Ishikawa (cell line): ENCODE results near the gene MOV10.

Experiments used
- CREB1 ChIP-seq: IDR thresholded peaks from 2 replicates; pipeline ENCODE4 v1.6.1; 2012; ENCODE audit warnings: low read depth
- EP300 ChIP-seq: IDR thresholded peaks from 2 replicates; pipeline ENCODE4 v1.6.1; 2012; ENCODE audit warnings: borderline replicate concordance
- FOXM1 ChIP-seq: IDR thresholded peaks from 2 replicates; pipeline ENCODE4 v1.6.1; 2012; ENCODE audit warnings: low read depth, borderline replicate concordance
- TAF1 ChIP-seq: IDR thresholded peaks from 2 replicates; pipeline ENCODE4 v1.6.1; 2012; ENCODE audit warnings: low read depth, mild to moderate bottlenecking
- YY1 ChIP-seq: IDR thresholded peaks from 2 replicates; pipeline ENCODE4 v1.6.1; 2012; ENCODE audit warnings: low read depth
- ZBTB7A ChIP-seq: IDR thresholded peaks from 2 replicates; pipeline ENCODE4 v1.6.1; 2012; ENCODE audit warnings: low read depth
- TF ChIP-seq, protein P1 (sequence below): IDR thresholded peaks from 2 replicates; pipeline ENCODE4 v1.6.1; 2012; ENCODE audit warnings: low read depth, mild to moderate bottlenecking
- TF ChIP-seq, protein P2 (sequence below): IDR thresholded peaks from 2 replicates; pipeline ENCODE4 v1.6.1; 2012

DNA sequence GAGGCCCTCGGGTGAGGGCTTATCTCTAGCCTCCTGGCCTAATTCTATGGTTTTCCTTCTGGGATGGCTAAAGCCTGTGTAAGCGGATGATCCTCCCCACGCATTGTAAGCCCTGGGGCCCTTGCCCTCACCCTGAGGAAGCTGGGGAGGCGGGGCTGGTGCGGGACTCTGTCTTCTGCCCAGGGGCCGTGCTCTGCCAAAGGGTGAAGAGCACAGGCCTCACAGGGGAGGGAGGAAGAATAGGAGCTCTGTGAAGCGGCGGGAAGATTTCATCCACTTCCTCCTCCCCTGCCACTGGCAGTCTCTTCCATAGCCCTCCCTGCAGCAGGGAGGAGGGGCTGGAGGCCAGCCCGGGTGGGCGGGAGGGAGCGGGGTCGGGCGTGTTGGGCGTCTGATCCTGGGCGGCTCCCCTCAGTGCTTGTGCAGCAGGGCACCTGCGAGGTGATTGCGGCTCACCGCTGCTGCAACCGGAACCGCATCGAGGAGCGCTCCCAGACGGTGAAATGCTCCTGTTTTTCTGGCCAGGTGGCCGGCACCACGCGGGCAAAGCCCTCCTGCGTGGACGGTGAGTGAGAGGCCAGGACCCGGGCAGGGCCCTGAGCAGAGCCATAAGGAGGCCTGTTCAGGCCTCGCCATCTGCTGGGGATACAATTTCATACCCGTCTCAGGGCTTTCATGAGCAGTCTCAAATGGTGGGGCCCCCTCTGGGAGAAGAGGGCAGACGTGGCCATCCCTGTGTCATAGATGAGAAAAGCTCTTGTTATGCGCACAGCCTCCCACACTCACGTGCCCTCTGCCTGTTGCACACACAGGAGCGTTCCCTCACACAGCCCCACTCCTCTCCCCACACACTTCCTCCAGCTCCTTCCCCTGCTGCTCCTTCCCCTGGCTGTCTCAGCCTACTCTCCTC lies 48.4 kb downstream of the MOV10 start:
- TF ChIP-seq YY1 (no peak), ZBTB7A (no peak), FOXM1 (no peak), TAF1 (no peak), CREB1 (no peak), EP300 (no peak)
- TF ChIP-seq, protein P1, sequence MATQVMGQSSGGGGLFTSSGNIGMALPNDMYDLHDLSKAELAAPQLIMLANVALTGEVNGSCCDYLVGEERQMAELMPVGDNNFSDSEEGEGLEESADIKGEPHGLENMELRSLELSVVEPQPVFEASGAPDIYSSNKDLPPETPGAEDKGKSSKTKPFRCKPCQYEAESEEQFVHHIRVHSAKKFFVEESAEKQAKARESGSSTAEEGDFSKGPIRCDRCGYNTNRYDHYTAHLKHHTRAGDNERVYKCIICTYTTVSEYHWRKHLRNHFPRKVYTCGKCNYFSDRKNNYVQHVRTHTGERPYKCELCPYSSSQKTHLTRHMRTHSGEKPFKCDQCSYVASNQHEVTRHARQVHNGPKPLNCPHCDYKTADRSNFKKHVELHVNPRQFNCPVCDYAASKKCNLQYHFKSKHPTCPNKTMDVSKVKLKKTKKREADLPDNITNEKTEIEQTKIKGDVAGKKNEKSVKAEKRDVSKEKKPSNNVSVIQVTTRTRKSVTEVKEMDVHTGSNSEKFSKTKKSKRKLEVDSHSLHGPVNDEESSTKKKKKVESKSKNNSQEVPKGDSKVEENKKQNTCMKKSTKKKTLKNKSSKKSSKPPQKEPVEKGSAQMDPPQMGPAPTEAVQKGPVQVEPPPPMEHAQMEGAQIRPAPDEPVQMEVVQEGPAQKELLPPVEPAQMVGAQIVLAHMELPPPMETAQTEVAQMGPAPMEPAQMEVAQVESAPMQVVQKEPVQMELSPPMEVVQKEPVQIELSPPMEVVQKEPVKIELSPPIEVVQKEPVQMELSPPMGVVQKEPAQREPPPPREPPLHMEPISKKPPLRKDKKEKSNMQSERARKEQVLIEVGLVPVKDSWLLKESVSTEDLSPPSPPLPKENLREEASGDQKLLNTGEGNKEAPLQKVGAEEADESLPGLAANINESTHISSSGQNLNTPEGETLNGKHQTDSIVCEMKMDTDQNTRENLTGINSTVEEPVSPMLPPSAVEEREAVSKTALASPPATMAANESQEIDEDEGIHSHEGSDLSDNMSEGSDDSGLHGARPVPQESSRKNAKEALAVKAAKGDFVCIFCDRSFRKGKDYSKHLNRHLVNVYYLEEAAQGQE, result no peak
- TF ChIP-seq, protein P2, sequence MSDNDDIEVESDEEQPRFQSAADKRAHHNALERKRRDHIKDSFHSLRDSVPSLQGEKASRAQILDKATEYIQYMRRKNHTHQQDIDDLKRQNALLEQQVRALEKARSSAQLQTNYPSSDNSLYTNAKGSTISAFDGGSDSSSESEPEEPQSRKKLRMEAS, result no peak
